D721Med (cell line): ENCODE measurements around the gene LMO7.

ENCODE experiments used
- DNase-seq: peaks from one replicate; pipeline ENCODE4 v3.0.0; 2011; ENCODE audit warnings: low spot score; ENCODE audit not compliant: insufficient read length
- FAIRE-seq: peaks from 2 replicates; lab custom pipeline; 2011; peaks lifted over from hg19 to GRCh38; lab: Jason Lieb, UNC
- TF ChIP-seq, protein P1 (sequence below): IDR thresholded peaks from 2 replicates; pipeline ENCODE4 v1.5.1; 2012; ENCODE audit warnings: mild to moderate bottlenecking, control low read depth; ENCODE audit not compliant: insufficient read depth; ENCODE audit errors: missing control alignments

LMO7 gene

DNA sequence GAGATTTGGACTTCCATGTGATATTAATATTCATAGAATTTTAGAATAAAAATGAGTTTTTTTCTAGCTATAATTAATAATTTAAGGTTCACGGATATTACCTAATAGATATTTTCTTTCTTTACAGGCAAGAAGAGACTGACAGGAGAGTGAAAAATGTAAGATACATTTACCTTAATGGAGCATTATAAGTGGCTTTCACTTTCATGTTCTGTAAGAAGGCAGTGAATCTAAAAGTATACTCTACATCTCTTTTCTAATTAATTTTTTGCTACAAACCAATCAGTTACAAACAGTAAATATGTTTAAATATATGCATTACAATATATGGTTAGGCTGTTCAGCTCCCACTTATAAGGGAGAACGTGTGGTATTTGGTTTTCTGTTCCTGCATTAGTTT, 159.1 kb downstream of the LMO7 start:
- FAIRE-seq (no peak), DNase-seq (no peak)
- TF ChIP-seq, protein P1, sequence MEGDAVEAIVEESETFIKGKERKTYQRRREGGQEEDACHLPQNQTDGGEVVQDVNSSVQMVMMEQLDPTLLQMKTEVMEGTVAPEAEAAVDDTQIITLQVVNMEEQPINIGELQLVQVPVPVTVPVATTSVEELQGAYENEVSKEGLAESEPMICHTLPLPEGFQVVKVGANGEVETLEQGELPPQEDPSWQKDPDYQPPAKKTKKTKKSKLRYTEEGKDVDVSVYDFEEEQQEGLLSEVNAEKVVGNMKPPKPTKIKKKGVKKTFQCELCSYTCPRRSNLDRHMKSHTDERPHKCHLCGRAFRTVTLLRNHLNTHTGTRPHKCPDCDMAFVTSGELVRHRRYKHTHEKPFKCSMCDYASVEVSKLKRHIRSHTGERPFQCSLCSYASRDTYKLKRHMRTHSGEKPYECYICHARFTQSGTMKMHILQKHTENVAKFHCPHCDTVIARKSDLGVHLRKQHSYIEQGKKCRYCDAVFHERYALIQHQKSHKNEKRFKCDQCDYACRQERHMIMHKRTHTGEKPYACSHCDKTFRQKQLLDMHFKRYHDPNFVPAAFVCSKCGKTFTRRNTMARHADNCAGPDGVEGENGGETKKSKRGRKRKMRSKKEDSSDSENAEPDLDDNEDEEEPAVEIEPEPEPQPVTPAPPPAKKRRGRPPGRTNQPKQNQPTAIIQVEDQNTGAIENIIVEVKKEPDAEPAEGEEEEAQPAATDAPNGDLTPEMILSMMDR: no peak

DNA sequence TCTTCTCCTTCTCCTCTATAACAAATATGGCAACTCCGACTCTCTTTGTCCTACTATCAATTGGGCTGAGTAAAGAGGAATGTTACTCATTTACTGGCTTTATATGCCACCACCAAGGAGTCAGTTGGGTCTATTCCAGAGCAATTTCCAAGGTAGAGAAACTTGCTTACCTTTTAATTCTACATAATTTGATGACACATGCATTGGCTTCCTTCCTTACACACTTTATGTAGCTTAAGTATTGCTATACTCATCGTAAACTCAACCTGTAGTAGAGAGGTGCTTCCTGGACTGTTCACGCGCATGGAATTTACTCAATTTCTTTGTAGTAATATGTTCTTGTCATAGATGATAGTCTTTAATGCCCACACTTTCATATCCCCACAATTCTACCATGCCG, 160.7 kb downstream of the LMO7 start:
- DNase-seq (no peak), FAIRE-seq (no peak)
- TF ChIP-seq, protein P1: no peak

DNA sequence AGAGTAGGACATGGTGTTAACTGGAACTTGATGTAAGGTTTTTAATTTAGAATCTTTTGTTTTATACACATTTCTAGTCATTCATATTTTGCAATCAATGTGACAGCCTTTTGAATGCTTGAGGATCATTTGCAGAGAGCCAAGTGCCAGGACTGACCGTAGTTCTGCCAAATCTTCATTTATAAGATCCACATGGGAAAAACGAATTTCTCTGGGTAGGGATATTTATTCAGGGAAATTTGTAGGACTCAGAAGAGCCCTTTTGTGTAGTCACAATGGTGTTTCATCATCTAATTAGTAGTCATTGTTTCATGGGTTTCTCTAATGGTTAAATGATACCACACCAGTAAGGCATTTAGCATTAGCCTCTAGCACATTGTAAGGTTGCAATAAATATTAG, 161.1 kb downstream of the LMO7 start:
- TF ChIP-seq, protein P1: no peak
- DNase-seq (no peak), FAIRE-seq (no peak)

DNA sequence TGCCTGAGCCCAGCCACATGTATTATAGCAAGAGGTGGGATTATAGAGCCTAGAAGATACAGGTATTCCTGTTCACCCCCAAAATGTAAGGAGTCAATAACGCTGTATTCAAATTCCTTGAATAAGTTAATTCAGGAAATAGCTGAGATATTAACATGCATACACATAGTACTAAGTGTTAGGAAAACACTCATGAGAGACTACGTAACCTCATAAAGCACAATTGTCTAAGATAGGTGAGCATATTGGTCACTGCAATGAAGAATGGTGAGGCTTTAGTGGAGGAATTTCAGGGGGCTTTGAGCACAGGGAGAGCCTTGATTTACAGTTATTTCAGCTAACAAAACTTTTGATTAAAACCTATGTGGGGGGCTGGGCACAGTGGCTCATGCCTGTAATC, 161.6 kb downstream of the LMO7 start:
- DNase-seq (no peak), FAIRE-seq (no peak)
- TF ChIP-seq, protein P1: no peak

DNA sequence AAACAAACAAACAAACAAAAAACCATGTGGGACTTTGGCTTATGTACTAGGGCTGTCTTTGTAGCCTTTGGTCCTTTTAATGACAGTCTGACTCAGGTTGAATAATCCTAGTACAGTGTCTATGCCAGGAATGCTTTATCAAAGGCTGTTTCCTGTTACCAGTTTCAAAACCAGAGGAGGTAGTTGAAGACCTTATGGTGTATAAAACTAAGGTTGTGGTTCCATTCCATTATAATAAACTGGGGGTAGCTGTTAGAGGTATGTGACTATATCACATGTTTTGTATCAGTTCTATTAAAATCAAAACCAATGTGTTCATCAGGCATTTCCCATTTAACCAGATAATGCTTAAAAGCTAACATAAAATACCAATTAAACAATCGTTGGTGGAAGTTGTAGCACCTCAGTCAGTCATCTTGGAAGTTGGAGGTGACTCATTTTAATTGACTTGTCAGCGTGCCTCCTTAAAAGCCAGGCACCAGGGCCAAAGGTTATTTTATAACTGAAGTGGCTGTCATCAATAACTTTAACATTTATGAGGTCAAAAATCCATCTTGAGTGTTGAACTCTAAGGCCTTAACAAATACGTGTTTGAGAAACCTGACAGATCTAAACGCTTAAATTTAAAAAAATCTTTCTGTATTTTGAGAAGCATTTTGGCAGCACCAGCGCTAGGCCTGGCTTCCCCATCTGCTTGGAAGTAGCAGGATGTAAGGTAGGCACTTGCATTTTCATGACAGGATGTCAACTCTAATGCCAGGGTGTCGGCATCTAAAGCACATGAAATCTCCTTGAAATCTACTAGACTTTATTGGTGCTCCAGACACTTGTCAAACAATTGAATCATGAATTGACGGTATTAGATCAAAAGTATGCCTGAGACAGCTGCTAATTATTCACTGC, 162.5 kb downstream of the LMO7 start:
- no peak for DNase-seq
- TF ChIP-seq, protein P1: no peak
- FAIRE-seq: no peak

DNA sequence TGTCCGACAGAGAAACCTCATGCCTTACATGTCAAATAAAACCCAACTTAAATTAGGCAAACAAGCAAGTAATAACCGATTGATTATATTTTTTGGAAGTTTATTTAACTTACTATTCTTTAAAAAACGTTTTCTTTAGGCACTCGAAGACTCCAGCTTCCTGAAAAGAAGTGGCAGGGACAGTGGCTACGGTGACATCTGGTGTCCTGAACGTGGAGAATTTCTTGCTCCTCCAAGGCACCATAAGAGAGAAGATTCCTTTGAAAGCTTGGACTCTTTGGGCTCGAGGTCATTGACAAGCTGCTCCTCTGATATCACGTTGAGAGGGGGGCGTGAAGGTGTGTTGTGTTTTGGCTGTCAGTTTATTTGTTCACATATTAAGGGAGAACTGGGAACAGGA, 164.4 kb downstream of the LMO7 start:
- no peak for DNase-seq
- TF ChIP-seq, protein P1: peak; percentile 34
- no peak for FAIRE-seq

DNA sequence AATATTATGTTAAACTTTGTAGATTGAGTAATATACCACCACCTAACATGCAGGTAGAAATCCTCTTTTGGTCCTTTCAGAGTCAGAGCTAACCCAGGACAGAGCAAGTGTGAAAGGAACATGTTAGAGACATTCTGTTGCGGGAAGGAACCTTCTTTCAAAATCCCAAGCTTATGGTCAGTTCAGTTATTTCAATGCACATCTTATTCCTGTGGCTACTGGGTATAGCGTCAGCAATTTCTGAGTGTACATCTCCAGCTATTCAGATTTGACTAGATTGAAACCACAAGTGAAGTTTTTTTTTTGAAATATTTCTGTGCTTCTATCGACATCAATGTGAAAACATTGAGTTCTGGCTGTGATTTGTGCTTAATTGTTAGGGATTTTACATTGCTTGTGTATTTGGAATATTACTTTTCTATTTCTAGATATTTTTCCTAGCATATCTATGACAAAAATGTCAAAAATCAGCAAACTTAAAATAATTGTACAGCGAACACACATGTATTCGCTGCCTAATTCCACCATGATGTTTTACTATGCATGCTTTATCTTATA, 165.3 kb downstream of the LMO7 start:
- no peak for DNase-seq
- FAIRE-seq: no peak
- TF ChIP-seq, protein P1: no peak
